Thyroid gland (tissue), 4 donors: ENCODE data around the gene EGFR.

Experiments used
- POLR2A ChIP-seq, 2 donors: fragments of 450-650 bp; IDR thresholded peaks; one replicate each; pipeline ENCODE4 v1.6.1; 2017; ENCODE audit warnings: antibody characterized with exemption in 2 of 2, mild to moderate bottlenecking in 2 of 2, moderate library complexity in 1 of 2
- TF ChIP-seq, protein P1 (sequence below), 6 experiments: fragments of 200-600 bp in 3 of 6; fragments of 450-650 bp in 3 of 6; sonication (generic) in 3 of 6; IDR thresholded peaks; one replicate each; pipeline ENCODE4 v1.5.1; 2016 to 2019; ENCODE audit warnings: antibody characterized with exemption in 6 of 6, mild to moderate bottlenecking in 2 of 6, inconsistent platforms in 1 of 6, moderate library complexity in 1 of 6

DNA sequence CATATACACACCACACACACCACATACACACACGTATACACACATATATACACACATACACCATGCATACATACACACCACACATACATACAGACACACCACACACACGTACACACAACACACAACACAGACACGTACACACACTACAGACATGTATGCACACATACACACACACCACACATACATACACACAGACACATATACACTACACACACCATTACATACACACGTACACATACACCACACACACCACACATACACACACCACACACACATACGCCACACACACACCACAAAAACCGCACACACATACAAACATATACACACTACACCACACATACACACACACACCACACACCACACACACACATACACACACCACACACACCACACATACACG, 184.5 kb downstream of the EGFR start:
- TF ChIP-seq, protein P1, sequence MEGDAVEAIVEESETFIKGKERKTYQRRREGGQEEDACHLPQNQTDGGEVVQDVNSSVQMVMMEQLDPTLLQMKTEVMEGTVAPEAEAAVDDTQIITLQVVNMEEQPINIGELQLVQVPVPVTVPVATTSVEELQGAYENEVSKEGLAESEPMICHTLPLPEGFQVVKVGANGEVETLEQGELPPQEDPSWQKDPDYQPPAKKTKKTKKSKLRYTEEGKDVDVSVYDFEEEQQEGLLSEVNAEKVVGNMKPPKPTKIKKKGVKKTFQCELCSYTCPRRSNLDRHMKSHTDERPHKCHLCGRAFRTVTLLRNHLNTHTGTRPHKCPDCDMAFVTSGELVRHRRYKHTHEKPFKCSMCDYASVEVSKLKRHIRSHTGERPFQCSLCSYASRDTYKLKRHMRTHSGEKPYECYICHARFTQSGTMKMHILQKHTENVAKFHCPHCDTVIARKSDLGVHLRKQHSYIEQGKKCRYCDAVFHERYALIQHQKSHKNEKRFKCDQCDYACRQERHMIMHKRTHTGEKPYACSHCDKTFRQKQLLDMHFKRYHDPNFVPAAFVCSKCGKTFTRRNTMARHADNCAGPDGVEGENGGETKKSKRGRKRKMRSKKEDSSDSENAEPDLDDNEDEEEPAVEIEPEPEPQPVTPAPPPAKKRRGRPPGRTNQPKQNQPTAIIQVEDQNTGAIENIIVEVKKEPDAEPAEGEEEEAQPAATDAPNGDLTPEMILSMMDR (IDR thresholded peaks at IDR 0.05) = no peak
- TF ChIP-seq POLR2A (IDR thresholded peaks at IDR 0.05) = no peak
